HepG2 (cell line): ENCODE results near the gene NFE2. TPM values are rescaled to one million over a fixed set of nuclear protein-coding genes. Genes with fewer than 3 reads are reported as not detected.

ENCODE experiments used
- ATAC-seq: fragments of 200-7000 bp; cut with Tn5 transposase; 3 replicates; pipeline ENCODE4 v1.9.1; 2020; ENCODE audit warnings: mild to moderate bottlenecking, moderate library complexity
- BruUV-seq: library from RNA; stranded (reverse); fragments of 400-500 nt; replicated peaks from 2 replicates; lab custom pipeline; 2021; lab: Mats Ljungman, UMichigan
- CTCF ChIA-PET: fragments of 300-600 bp; formaldehyde crosslinking; extraction: SDS; loops from one replicate; lab custom pipeline; 2021; ENCODE audit warnings: low total read pairs, inconsistent platforms, low intra/inter-chr PET ratio; lab: Yijun Ruan, JAX
- POLR2A ChIA-PET: fragments of 350-600 bp; sonication (Branson Sonifier 250); formaldehyde crosslinking; loops from one replicate; lab custom pipeline; 2020; ENCODE audit warnings: antibody characterized with exemption, inconsistent platforms; lab: Yijun Ruan, JAX
- DNase-seq: peaks from one replicate; pipeline ENCODE4 v3.0.0-alpha.2; 2015; ENCODE audit warnings: low spot score
- FAIRE-seq: peaks from 3 replicates; lab custom pipeline; 2011; peaks lifted over from hg19 to GRCh38; lab: Jason Lieb, UNC
- H2AFZ ChIP-seq: one replicate; pipeline ENCODE4 v1.6.1; 2011; ENCODE audit warnings: low read length, inconsistent platforms
- H3K27ac ChIP-seq: fragments of 300-600 bp; 3 replicates; pipeline ENCODE4 v1.8.0; 2011; ENCODE audit warnings: mixed run types, mild to moderate bottlenecking, mixed read lengths, low read length, inconsistent platforms; ENCODE audit not compliant: insufficient read depth; ENCODE audit errors: extremely low read length
- H3K27me3 ChIP-seq, 2 experiments: fragments of 200-600 bp in 1 of 2; 2 replicates in 1 of 2; 3 replicates in 1 of 2; pipeline versions ENCODE4 v1.6.0 to v1.8.0; 2011; ENCODE audit warnings: low read length in 2 of 2, mild to moderate bottlenecking in 2 of 2, moderate library complexity in 2 of 2, inconsistent platforms in 1 of 2; ENCODE audit not compliant: insufficient read depth in 2 of 2, control insufficient read depth in 1 of 2
- H3K36me3 ChIP-seq, 2 experiments: fragments of 200-600 bp in 1 of 2; replicated peaks in 1 of 2; 2 replicates in 1 of 2; 3 replicates in 1 of 2; pipeline versions ENCODE4 v1.5.1 to v1.8.0; 2011; ENCODE audit warnings: low read length in 2 of 2, inconsistent platforms in 1 of 2; ENCODE audit not compliant: insufficient read depth in 2 of 2, control insufficient read depth in 1 of 2
- H3K4me1 ChIP-seq: 2 replicates; pipeline ENCODE4 v1.5.1; 2012; ENCODE audit warnings: low read length, inconsistent platforms; ENCODE audit not compliant: insufficient read depth
- H3K4me2 ChIP-seq: 2 replicates; pipeline ENCODE4 v1.6.0; 2011; ENCODE audit warnings: low read depth, low read length, inconsistent platforms
- H3K4me3 ChIP-seq, 3 experiments: fragments of 200-600 bp in 1 of 3; sonication (generic), shearing (Covaris generic) in 1 of 3; replicated peaks in 1 of 3; 2 replicates each; pipeline ENCODE4 v1.5.1; 2011 to 2016; ENCODE audit warnings: low read length in 3 of 3, inconsistent platforms in 2 of 3, low read depth in 2 of 3, mild to moderate bottlenecking in 2 of 3, control low read depth in 1 of 3, mixed read lengths in 1 of 3; ENCODE audit not compliant: insufficient read depth in 1 of 3
- H3K79me2 ChIP-seq: one replicate; pipeline ENCODE4 v1.6.1; 2011; ENCODE audit warnings: low read length, inconsistent platforms; ENCODE audit not compliant: insufficient read depth
- H3K9ac ChIP-seq: 2 replicates; pipeline ENCODE4 v1.6.0; 2011; ENCODE audit warnings: mild to moderate bottlenecking, low read depth, low read length, inconsistent platforms; ENCODE audit not compliant: insufficient read depth
- H3K9me3 ChIP-seq: 2 replicates; pipeline ENCODE4 v1.5.1; 2012; ENCODE audit warnings: mild to moderate bottlenecking, low read length
- H4K20me1 ChIP-seq: 2 replicates; pipeline ENCODE4 v1.6.0; 2011; ENCODE audit warnings: inconsistent platforms, mild to moderate bottlenecking, low read length, moderate library complexity; ENCODE audit not compliant: insufficient read depth
- ELF3 ChIP-seq: IDR thresholded peaks from 2 replicates; pipeline ENCODE4 v1.6.1; 2016; ENCODE audit warnings: missing genetic modification reagents, missing compliant biosample characterization
- FOXA1 ChIP-seq, 2 experiments: fragments of 450-650 bp in 1 of 2; sonication (generic) in 1 of 2; formaldehyde crosslinking in 1 of 2; IDR thresholded peaks; 2 replicates each; pipeline versions ENCODE4 v1.4.0 to v1.6.1; 2016 to 2020; ENCODE audit warnings: missing genetic modification reagents in 1 of 2
- FOXC1 ChIP-seq: sonication (generic); formaldehyde crosslinking; IDR thresholded peaks from 2 replicates; pipeline ENCODE4 v1.8.0; 2022; ENCODE audit warnings: mild to moderate bottlenecking, missing genetic modification reagents, borderline replicate concordance
- HHEX ChIP-seq: IDR thresholded peaks from 2 replicates; pipeline ENCODE4 v1.6.1; 2016; ENCODE audit warnings: control low read depth
- HIC2 ChIP-seq: sonication (generic); formaldehyde crosslinking; IDR thresholded peaks from 2 replicates; pipeline ENCODE4 v1.9.0; 2022; ENCODE audit warnings: low read depth, missing genetic modification reagents
- KAT8 ChIP-seq: IDR thresholded peaks from 2 replicates; pipeline ENCODE4 v1.6.1; 2016; ENCODE audit warnings: missing genetic modification reagents, missing compliant biosample characterization
- PITX1 ChIP-seq: sonication (generic); formaldehyde crosslinking; IDR thresholded peaks from 2 replicates; pipeline ENCODE4 v1.5.1; 2020; ENCODE audit warnings: mild to moderate bottlenecking, missing genetic modification reagents
- TMF1 ChIP-seq: sonication (generic); formaldehyde crosslinking; IDR thresholded peaks from 2 replicates; pipeline ENCODE4 v1.8.1; 2022; ENCODE audit warnings: low read depth, missing genetic modification reagents
- ZBTB25 ChIP-seq: IDR thresholded peaks from 2 replicates; pipeline ENCODE4 v1.6.1; 2018; ENCODE audit warnings: missing genetic modification reagents
- ZBTB39 ChIP-seq: sonication (generic); formaldehyde crosslinking; IDR thresholded peaks from 2 replicates; pipeline ENCODE4 v1.5.0; 2020; ENCODE audit warnings: missing genetic modification reagents
- ZFP41 ChIP-seq: sonication (generic); formaldehyde crosslinking; IDR thresholded peaks from 2 replicates; pipeline ENCODE4 v1.4.0; 2020; ENCODE audit warnings: mild to moderate bottlenecking, missing genetic modification reagents, borderline replicate concordance
- ZFX ChIP-seq: sonication (generic); formaldehyde crosslinking; IDR thresholded peaks from 2 replicates; pipeline ENCODE4 v1.4.0; 2020; ENCODE audit warnings: mild to moderate bottlenecking, low read depth, missing genetic modification reagents, moderate library complexity
- ZNF432 ChIP-seq: sonication (generic); formaldehyde crosslinking; IDR thresholded peaks from 2 replicates; pipeline ENCODE4 v1.5.0; 2020; ENCODE audit warnings: missing genetic modification reagents, mild to moderate bottlenecking, borderline replicate concordance
- ZNF691 ChIP-seq: sonication (generic); formaldehyde crosslinking; IDR thresholded peaks from 2 replicates; pipeline ENCODE4 v1.4.0; 2020; ENCODE audit warnings: missing genetic modification reagents, low read depth, mild to moderate bottlenecking, borderline replicate concordance
- ZNF792 ChIP-seq: IDR thresholded peaks from 2 replicates; pipeline ENCODE4 v1.6.1; 2016
- ZNF878 ChIP-seq: sonication (generic); formaldehyde crosslinking; IDR thresholded peaks from 2 replicates; pipeline ENCODE4 v1.8.1; 2023; ENCODE audit warnings: mild to moderate bottlenecking, missing genetic modification reagents, moderate library complexity
- WGBS: methylation state at CpG from one replicate; pipeline ENCODE4 v1.1.6; 2017; ENCODE audit warnings: low lambda C conversion rate; 5-methylcytosine and 5-hydroxymethylcytosine counted together
- in situ Hi-C: cut with HindIII; loops from 2 replicates; pipeline ENCODE4 v1.10.0; 2017; ENCODE audit warnings: low pct_unique_long_range_greater_than_20kb; ENCODE audit not compliant: extremely low pct_ligation_motif_present
- intact Hi-C: fragments of 100-400 bp; cut with micrococcal nuclease; formaldehyde crosslinking; loops from one replicate; pipeline ENCODE4 v1.10.0; 2022; ENCODE audit not compliant: unreplicated experiment
- polyA plus RNA-seq, 8 experiments: library from polyadenylated mRNA; depleted of rRNA in 3 of 8; stranded (reverse) in 7 of 8; unstranded in 1 of 8; fragments of >200 nt; fragmentation: Illumina TruSeq in 4 of 8; extraction: Trizol in 4 of 8; gene quantifications; 2 replicates each; pipeline versions ENCODE4 v1.2.1 to v1.2.3, GENCODE V29; 2011 to 2016; ENCODE audit warnings: low read depth in 4 of 8, missing spikeins in 1 of 8, mixed read lengths in 1 of 8; ENCODE audit not compliant: insufficient read depth in 1 of 8
- total RNA-seq, 5 experiments: library from RNA; depleted of rRNA; stranded (reverse); fragments of >200 nt; fragmentation: Illumina TruSeq; extraction: Trizol; gene quantifications; 2 replicates each; pipeline ENCODE4 v1.2.3, GENCODE V29; 2016; ENCODE audit warnings: low read depth in 1 of 5

NFE2 gene
- total and polyA plus RNA-seq, 2 of the 13 experiments (the other 11 are each of a cell fraction or from before 2014, with no cell fraction given) = 4.5 to 7.8 TPM

- TSS peak; percentile 59 for BruUV-seq
- no peak; the same call in 1 of the 2 replicates for TF ChIP-seq ZNF878 (CRISPR knock-in tag)
- no peak; the same call in 1 of the 2 replicates for TF ChIP-seq ZBTB25 (CRISPR knock-in tag)
- 0 out of 2 replicates have a peak, but pooled peaks have one; percentile 7 for TF ChIP-seq ELF3 (CRISPR knock-in tag)
- no peak for TF ChIP-seq HIC2
- no peak for TF ChIP-seq ZNF792 (CRISPR knock-in tag)
- no peak for TF ChIP-seq ZNF432 (CRISPR knock-in tag)
- no peak for TF ChIP-seq ZBTB39 (CRISPR knock-in tag)
- TF ChIP-seq ZFP41 (CRISPR knock-in tag) = no peak
- peak; percentile 98 for TF ChIP-seq ZFX (CRISPR knock-in tag)
- no peak for TF ChIP-seq ZNF691
- no peak for TF ChIP-seq PITX1
- TF ChIP-seq FOXA1 (IDR thresholded peaks at IDR 0.05) = no peak
- no peak for TF ChIP-seq FOXA1 (CRISPR knock-in tag; IDR thresholded peaks at IDR 0.05)
- no peak for TF ChIP-seq FOXC1 (CRISPR knock-in tag)
- 0 out of 2 replicates have a peak, but pooled peaks have one; percentile 10 for TF ChIP-seq TMF1 (CRISPR knock-in tag)
- TF ChIP-seq HHEX (CRISPR knock-in tag) = no peak
- peak; percentile 30; the same call in 1 of the 2 replicates for TF ChIP-seq KAT8 (CRISPR knock-in tag)
Measured at GRCh38 chr12:54280468-54281260, 20.2 kb downstream of the NFE2 start, which contains the start of gene HNRNPA1. Gene HNRNPA1 (plus strand): TSS chr12:54280726. CDS start chr12:54280808, 82 bp downstream.

More at GRCh38 chr12:54280468-54281260, 20.2 kb downstream of the NFE2 start, which contains the start of gene HNRNPA1:
- Histone ChIP-seq H3K4me2 (peak within 1 kb of the TSS; percentile 79), H3K4me1 (peaks cover 66% of the 10 kb centered on the region), H3K27me3 (no peaks in the 10 kb centered on the region; a peak in 1 of 5 replicates), H3K27ac (peak within 1 kb of the TSS; percentile 96), H3K79me2 (peaks cover 76% of the 10 kb centered on the region), H3K36me3 (peaks cover 6 to 40% of the 10 kb centered on the region in 2 experiments), H4K20me1 (peaks cover 41% of the 10 kb centered on the region), H3K9ac (peak within 1 kb of the TSS; percentile 100), H3K9me3 (no peaks in the 10 kb centered on the region), H3K4me3 (peak within 1 kb of the TSS; percentile 73 to 79 (median 76)), H2AFZ (peak within 1 kb of the TSS; percentile 73)
- intact Hi-C loops (loop anchor here (1.0 kb wide), 1 partner anchor 44 kb away; no protein-coding TSS in a partner anchor), in situ Hi-C loops (loop anchor here (5.0 kb wide), 1 partner anchor 47 kb away; the partner anchor contains the start of gene COPZ1)
- FAIRE-seq (peak; percentile 98), ATAC-seq (peak; percentile 89), DNase-seq (peak; percentile 99)
- WGBS = 1% methylated on average over 34 of the region's 48 CpGs
- ChIA-PET CTCF (no interaction called here), POLR2A (interaction anchor here (0.8 to 4.5 kb wide), 31 partner anchors 9 to 1537 kb away, joined by 3 to 176 read pairs (median 4); partner anchors contain the start of genes COPZ1, HOXC8, NFE2 and ORMDL2)
